Fibroblast of lung (primary cell): Measurements from ENCODE around the gene OGFR. TPM values are rescaled to one million over a fixed set of nuclear protein-coding genes. Genes with fewer than 3 reads are reported as not detected.

Experiments used
- DNase-seq, 2 donors: peaks; one replicate each; pipeline versions ENCODE4 v3.0.0 to v3.0.0-alpha.2; 2010; ENCODE audit warnings: low read depth in 2 of 2
- H2AFZ ChIP-seq: 2 replicates; pipeline ENCODE4 v1.5.1; 2012; ENCODE audit warnings: low read length, control low read depth, inconsistent platforms
- H3K27ac ChIP-seq: 2 replicates; pipeline ENCODE4 v1.5.1; 2011; ENCODE audit warnings: low read length, control low read depth; ENCODE audit not compliant: insufficient read depth
- H3K27me3 ChIP-seq: 2 replicates; pipeline ENCODE4 v1.5.1; 2011; ENCODE audit warnings: mild to moderate bottlenecking, low read length; ENCODE audit not compliant: control insufficient read depth, insufficient read depth
- H3K36me3 ChIP-seq: 2 replicates; pipeline ENCODE4 v1.5.1; 2011; ENCODE audit warnings: low read length; ENCODE audit not compliant: control insufficient read depth, insufficient read depth
- H3K4me1 ChIP-seq: 2 replicates; pipeline ENCODE4 v1.5.1; 2011; ENCODE audit warnings: low read length; ENCODE audit not compliant: control insufficient read depth, insufficient read depth; ENCODE audit errors: extremely low read depth
- H3K4me2 ChIP-seq: 2 replicates; pipeline ENCODE4 v1.5.1; 2011; ENCODE audit warnings: low read length, control low read depth; ENCODE audit not compliant: insufficient read depth; ENCODE audit errors: extremely low read depth
- H3K4me3 ChIP-seq, 4 experiments: fragments of 200-600 bp in 1 of 4; sonication (generic) in 1 of 4; replicated peaks in 1 of 4; 2 replicates each; pipeline ENCODE4 v1.5.1; 2011 to 2016; ENCODE audit warnings: low read length in 4 of 4, low read depth in 3 of 4, mild to moderate bottlenecking in 3 of 4, control low read depth in 2 of 4, inconsistent platforms in 1 of 4, mixed read lengths in 1 of 4; ENCODE audit not compliant: insufficient read depth in 1 of 4; ENCODE audit errors: control extremely low read depth in 1 of 4
- H3K79me2 ChIP-seq: 2 replicates; pipeline ENCODE4 v1.5.1; 2012; ENCODE audit warnings: mild to moderate bottlenecking, low read length, inconsistent platforms; ENCODE audit not compliant: control insufficient read depth, insufficient read depth
- H3K9ac ChIP-seq: 2 replicates; pipeline ENCODE4 v1.5.1; 2011; ENCODE audit warnings: mild to moderate bottlenecking, low read length, control low read depth; ENCODE audit not compliant: insufficient read depth
- H3K9me3 ChIP-seq: 2 replicates; pipeline ENCODE4 v1.5.1; 2012; ENCODE audit warnings: low read depth, low read length; ENCODE audit not compliant: control insufficient read depth, insufficient read depth
- H4K20me1 ChIP-seq: 2 replicates; pipeline ENCODE4 v1.5.1; 2011; ENCODE audit warnings: low read length; ENCODE audit not compliant: control insufficient read depth, insufficient read depth; ENCODE audit errors: extremely low read depth
- CTCF ChIP-seq, 2 donors: IDR thresholded peaks in 1 of 2; conservative IDR thresholded peaks in 1 of 2; 1 replicate in 1 of 2; 2 replicates in 1 of 2; pipeline ENCODE4 v1.5.1; 2011 to 2012; ENCODE audit warnings: low read length in 2 of 2, control low read depth in 1 of 2, inconsistent platforms in 1 of 2, low read depth in 1 of 2, mild to moderate bottlenecking in 1 of 2
- EZH2 ChIP-seq: IDR thresholded peaks from 2 replicates; pipeline ENCODE4 v1.5.1; 2012; ENCODE audit warnings: low read length, control low read depth, mild to moderate bottlenecking; ENCODE audit errors: missing control alignments
- polyA plus RNA-seq, 2 donors: library from polyadenylated mRNA; depleted of rRNA in 1 of 2; stranded (reverse) in 1 of 2; unstranded in 1 of 2; fragments of >200 nt; gene quantifications; 2 replicates each; pipeline ENCODE4 v1.2.1, GENCODE V29; 2011 to 2012; ENCODE audit warnings: missing spikeins in 1 of 2
- total RNA-seq: library from RNA; depleted of rRNA; stranded (reverse); fragments of >200 nt; gene quantifications from 2 replicates; pipeline ENCODE4 v1.2.1, GENCODE V29; 2014

OGFR gene
- total and polyA plus RNA-seq, 2 donors (not counting 1 experiment from before 2014, with no cell fraction given): 19.7 to 34.0 TPM

- Histone ChIP-seq H3K4me3 (no peak overlapping the region), H3K36me3 (peaks cover 29% of the 10 kb centered on the region), H3K4me1 (no peaks in the 10 kb centered on the region), H3K27me3 (no peaks in the 10 kb centered on the region), H3K79me2 (peaks cover 26% of the 10 kb centered on the region), H4K20me1 (no peaks in the 10 kb centered on the region), H3K4me2 (no peak overlapping the region), H3K9me3 (no peaks in the 10 kb centered on the region), H3K27ac (no peak overlapping the region), H3K9ac (no peak overlapping the region), H2AFZ (no peak overlapping the region)
- no peak for DNase-seq
- no peak for TF ChIP-seq EZH2
- TF ChIP-seq CTCF (conservative IDR thresholded peaks at IDR 0.05 in 1 of 2, IDR thresholded peaks at IDR 0.05 in 1 of 2; ENCODE audit: low read depth in 1 of 2, low read length in 2 of 2): no peak
Measured at GRCh38 chr20:62807444-62808210, 3.0 kb downstream of the OGFR start.

GRCh38 chr20:62808211-62808865 is 3.7 kb downstream of the OGFR start:
- H3K4me2 ChIP-seq: no peak overlapping the region
- no peaks in the 10 kb centered on the region for H4K20me1 ChIP-seq
- H3K9me3 ChIP-seq: no peaks in the 10 kb centered on the region
- no peak overlapping the region for H3K4me3 ChIP-seq
- peaks cover 33% of the 10 kb centered on the region for H3K36me3 ChIP-seq
- H3K27me3 ChIP-seq: no peaks in the 10 kb centered on the region
- peak in 1 of 2 donors; percentile 61 for DNase-seq
- no peak overlapping the region for H3K9ac ChIP-seq
- H3K4me1 ChIP-seq: no peaks in the 10 kb centered on the region
- no peak overlapping the region for H2AFZ ChIP-seq
- peaks cover 26% of the 10 kb centered on the region for H3K79me2 ChIP-seq
- TF ChIP-seq EZH2 (no peak), CTCF (conservative IDR thresholded peaks at IDR 0.05 in 1 of 2, IDR thresholded peaks at IDR 0.05 in 1 of 2; ENCODE audit: low read depth in 1 of 2, low read length in 2 of 2) (peak; percentile 90 to 92)
- H3K27ac ChIP-seq: no peak overlapping the region

- H2AFZ ChIP-seq: no peak overlapping the region
- no peak overlapping the region for H3K4me3 ChIP-seq
- TF ChIP-seq EZH2: no peak
- peaks cover 26% of the 10 kb centered on the region for H3K79me2 ChIP-seq
- H3K27ac ChIP-seq: no peak overlapping the region
- H3K27me3 ChIP-seq: no peaks in the 10 kb centered on the region
- H3K4me1 ChIP-seq: no peaks in the 10 kb centered on the region
- H3K9ac ChIP-seq: no peak overlapping the region
- no peaks in the 10 kb centered on the region for H3K9me3 ChIP-seq
- no peak for DNase-seq
- H3K4me2 ChIP-seq: no peak overlapping the region
- no peaks in the 10 kb centered on the region for H4K20me1 ChIP-seq
- H3K36me3 ChIP-seq: peaks cover 34% of the 10 kb centered on the region
Measured at GRCh38 chr20:62809530-62810428, 5.1 kb downstream of the OGFR start.
